Mucosa of gallbladder (tissue), 1 donor: ENCODE results near the gene GATA5. TPM values are rescaled to one million over a fixed set of nuclear protein-coding genes. Genes with fewer than 3 reads are reported as not detected.

Source experiments
- DNase-seq: peaks from one replicate; pipeline ENCODE4 v3.0.0-alpha.2; 2020; ENCODE audit warnings: low spot score
- total RNA-seq: library from RNA; stranded (reverse); gene quantifications from one replicate; pipeline ENCODE4 v1.2.1, GENCODE V29; 2021
- donor health status: DM: no; HTN: no; CAD: no.

GATA5 gene
- total RNA-seq, 1 donor from 2014 or later = 8.7 TPM

DNA sequence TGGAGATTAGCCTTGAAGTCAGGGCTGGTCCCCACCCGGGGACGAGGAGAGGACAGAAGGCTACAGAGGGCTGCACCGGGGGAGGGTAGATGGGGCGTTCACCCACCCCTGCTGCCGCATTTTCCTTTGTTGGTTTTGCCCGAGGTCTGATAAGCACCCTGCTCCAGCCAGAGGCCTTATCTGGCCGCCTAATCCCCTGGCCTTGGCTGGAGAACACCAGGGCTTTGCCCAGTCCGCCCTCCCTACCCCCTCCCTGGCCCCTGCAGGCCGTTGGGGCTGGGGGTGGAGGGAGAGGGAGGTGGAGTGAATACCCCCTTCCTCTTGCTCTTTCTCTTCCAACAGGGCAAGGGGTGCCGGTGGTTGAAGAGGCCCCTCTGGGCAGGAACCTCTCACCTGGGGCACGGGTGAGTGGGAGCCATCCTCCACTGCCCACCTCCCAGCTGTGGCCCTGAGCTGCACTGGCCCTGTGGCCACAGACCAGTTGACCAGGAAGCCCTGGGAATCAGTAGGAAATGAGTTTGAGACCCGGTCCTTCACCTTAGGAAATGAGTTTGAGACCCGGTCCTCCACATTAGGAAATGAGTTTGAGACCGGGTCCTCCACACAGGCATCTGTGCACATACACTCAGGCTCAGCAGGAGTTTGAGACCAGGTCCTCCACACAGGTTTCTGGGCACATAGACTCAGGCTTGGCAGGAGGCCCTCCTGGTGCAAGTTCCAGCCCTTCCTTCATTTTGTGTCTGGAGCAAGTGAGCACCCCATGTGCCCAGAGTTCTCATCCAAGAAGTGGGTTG lies 12.0 kb upstream of the GATA5 start:
- DNase-seq = no peak

- no peak for DNase-seq
Observed at GRCh38 chr20:62487118-62487517, 11.3 kb upstream of the GATA5 start.

- DNase-seq = no peak
Observed at GRCh38 chr20:62486484-62486883, 10.7 kb upstream of the GATA5 start.

GRCh38 chr20:62485701-62486089 lies 9.9 kb upstream of the GATA5 start:
- DNase-seq = no peak

DNA sequence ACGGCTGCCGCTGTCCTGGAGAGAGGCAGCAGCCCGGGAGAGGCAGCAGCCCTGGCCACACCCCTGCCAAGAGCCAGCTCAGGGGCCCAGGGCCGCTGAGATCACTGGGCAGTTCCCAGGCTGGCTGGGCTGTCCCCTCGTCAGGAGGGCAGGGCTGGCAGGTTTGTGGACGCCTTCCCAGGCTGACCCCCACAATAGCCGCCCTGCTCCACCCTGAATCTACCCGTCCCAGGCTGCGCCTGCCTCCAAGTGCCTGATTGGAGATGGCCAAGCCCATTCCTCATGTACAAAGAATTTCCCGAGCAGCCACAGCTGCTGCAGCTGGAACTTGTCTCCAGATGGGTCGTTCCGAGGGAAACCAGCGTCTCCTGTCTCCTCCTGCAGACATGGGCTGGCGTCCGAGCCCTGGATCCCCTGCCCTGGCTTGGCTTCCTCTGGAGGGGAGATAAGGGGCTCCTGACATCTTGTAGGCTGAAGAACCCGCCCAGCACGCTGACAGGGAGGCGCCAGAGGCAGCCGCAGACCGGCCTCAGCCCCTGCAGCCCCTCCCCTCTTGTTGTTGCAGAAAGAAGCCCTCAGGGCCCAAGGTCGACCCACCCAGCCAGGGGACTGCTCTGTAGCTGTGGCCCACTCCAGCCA lies 9.4 kb upstream of the GATA5 start:
- peak; percentile 55 for DNase-seq

- no peak for DNase-seq
Observed at GRCh38 chr20:62484478-62484877, 8.7 kb upstream of the GATA5 start.

- DNase-seq = no peak
Observed at GRCh38 chr20:62483613-62484458, 8.0 kb upstream of the GATA5 start.

DNA sequence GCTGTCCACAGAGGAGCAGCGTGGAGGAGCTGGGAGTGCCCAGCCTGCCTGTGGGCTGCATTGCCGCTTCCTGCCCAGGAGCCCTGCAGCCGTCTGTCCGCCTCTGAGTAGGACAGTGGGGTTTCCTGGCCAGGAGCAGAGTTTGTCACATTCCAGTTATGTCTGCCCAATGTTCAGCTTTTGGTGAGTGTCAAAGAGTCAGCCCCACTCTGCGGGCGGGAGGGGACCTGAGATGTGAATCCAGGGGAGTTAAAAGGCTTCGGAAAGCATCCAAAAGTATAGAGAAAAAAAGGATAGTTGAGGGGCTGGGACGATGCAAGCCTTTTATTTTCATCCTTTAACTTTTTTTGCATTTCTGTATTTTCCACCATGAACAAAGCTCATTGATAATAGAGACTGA lies 7.2 kb upstream of the GATA5 start:
- no peak for DNase-seq

DNA sequence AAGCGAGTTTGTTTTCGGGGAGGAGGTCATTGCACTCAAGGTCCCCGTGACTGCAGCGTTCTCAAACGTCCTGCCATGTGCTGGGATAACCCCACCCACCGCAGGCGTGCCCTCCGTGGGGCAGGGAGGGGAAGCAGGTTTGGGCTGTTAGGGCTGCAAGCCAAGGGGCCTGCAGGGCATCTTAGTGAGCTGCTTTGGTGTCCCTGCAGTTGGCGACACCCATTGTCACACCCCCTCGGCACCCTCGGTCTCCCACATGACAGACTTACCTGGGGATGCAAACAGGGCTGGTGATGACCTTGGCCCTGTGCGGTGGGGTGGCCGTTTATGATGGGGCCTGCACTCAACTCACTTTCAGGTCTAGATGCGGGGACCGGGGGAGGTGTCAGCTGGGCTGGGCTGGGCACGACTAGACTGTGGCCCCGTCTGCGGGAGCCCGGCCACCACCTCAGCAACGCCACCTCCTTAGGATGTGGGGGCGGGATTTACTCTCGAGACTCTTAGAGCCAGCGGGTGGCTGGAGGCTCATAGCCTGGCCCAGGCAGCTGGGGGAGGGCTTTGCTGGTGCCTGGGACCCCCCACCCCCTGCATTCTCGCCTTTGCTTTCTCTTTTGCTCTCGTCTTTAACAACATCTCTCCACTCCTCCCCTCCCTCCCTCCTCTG lies 6.5 kb upstream of the GATA5 start:
- no peak for DNase-seq

DNA sequence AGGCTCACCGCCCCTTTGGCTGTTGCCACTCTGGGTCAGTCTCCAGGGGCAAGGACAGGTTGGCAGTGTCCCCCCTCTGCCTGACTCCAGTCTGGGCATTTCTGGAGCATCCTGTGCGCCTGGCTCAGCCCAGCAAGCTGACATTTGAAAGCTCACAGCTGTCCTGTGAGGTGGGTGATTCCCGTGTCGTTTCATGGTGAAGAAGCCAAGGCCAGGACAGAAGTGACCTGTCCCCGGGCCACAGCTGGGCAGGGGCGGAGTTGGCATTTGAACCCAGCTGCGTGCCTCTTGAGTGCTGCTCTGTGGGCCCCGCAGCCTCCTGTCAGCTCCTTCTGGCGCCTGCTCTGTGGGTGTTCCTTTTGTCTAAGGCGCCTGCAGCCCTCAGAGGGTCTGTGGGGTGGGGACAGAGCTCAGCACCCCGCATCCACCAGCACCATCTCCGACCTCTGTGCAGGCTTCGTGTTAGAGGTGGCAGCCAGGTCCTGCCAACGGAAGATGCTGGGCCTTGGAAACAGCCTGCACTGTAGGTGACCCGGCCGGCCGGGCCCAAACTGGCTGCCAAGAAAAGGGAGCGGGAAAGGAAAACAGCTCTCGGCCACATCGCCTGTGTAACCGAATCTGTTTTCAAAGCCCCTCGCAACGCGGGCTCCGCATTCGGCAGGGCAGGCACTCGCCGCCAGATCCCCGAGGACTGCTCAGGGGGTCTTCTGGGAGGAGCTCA lies 5.8 kb upstream of the GATA5 start:
- DNase-seq = no peak

DNA sequence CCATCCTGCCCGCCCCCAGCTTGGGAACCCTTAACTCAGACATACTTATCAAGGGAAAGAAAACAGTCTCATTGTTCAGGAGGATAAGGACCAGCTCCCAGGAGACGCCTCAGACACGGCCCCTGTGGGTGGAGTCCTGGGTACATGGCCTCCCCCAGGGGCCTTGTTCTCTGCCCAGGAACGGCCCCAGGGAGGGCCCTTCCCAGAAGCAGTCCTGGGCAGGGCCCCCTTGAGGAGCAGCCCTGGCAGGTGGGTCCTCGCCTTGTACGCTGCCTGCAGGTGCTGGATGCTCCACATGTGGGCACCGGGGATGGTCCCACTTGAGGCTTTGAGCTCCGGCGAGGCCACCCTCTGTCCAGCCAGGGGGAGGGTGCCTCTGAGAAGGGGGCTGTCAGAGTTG lies 4.5 kb upstream of the GATA5 start:
- DNase-seq = no peak

GRCh38 chr20:62479656-62480055 lies 3.9 kb upstream of the GATA5 start:
- no peak for DNase-seq

DNA sequence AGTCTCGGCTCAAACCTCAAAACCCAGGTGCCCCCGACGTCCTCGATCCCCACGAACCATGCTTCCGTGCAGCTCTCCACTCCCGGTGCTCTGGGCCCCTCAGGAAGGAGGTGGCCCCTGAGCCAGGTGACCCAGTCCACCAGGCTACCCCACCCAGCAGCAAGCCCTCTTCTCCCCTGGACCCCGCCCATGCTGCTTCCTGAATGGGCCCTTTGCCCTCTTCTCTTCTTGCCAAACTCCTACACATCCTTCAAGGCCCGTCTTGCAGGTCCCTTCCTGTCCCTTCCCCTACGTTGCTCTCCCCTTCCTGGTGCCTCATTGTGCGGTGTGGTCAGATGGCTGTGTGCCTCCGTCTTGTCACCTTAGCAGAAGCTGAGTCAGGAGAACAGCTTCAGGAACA lies 3.4 kb upstream of the GATA5 start:
- no peak for DNase-seq

- no peak for DNase-seq
Observed at GRCh38 chr20:62477669-62478455, 2.1 kb upstream of the GATA5 start.

GRCh38 chr20:62476056-62476838 lies 452 bp upstream of the GATA5 start:
- DNase-seq = no peak

- no peak for DNase-seq
Observed at GRCh38 chr20:62475027-62475771, 596 bp downstream of the GATA5 start.

- DNase-seq = no peak
Observed at GRCh38 chr20:62474604-62475026, 1.2 kb downstream of the GATA5 start.

DNA sequence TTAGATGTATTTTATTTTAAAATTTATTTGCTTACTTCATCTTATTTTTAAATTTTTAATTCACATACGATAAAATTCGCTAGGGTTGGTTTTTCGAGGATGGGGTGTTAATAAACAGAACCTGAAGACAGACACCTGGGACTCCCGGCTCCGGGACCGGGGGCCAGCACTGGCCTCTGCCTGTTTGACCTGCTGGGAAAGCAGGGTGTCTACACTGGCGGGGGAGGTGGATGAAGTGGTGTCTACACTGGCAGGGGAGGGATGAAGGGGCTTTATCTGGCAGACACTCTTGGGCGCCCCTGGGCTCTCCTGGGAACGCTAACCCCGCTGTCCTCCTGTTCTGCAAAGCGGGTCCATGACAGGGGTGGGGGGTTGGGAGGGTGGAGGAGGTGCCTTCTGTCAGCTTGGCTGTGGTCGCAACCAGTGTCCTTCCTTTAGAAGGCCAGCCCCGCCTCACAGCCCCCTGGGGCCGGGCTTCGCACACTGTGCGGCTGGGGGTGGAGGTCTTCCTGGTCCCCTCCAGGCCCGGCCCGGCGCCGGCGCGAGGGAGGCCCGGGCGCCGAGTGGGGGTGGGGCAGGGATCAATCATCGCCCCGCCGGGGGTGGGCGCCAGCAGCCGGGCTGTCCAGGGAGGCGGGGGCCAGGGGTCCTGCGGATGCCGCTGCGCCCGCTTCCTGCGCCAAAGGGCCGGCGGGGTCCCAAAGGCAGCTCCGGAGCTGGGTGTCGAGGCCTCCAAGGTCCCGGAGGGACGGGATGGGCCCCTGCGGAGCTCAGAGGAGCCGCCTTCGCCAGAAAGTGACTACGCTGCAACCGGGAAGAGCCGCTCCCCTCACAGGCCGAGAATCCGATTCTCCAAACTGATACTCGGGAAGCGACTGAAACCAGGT lies 1.8 kb downstream of the GATA5 start:
- DNase-seq = no peak
